Medulla oblongata (tissue), 1 donor: ENCODE data around the gene HECTD4.
"Not testable (repeated sequence)": the region's sequence is repeated elsewhere in the genome, so short reads cannot be mapped to it uniquely, and the experiment has no call there.

Source experiments
- DNase-seq: peaks from one replicate; pipeline ENCODE4 v3.0.0-alpha.2; 2015; ENCODE audit errors: extremely low spot score

The HECTD4 gene

GRCh38 chr12:112407683-112408082, 25.5 kb upstream of the HECTD4 start:
- DNase-seq, result not testable (repeated sequence)

- no peak for DNase-seq
Observed at GRCh38 chr12:112406519-112407488, 24.6 kb upstream of the HECTD4 start.

- DNase-seq, result no peak
Observed at GRCh38 chr12:112401903-112402498, 19.8 kb upstream of the HECTD4 start.

GRCh38 chr12:112401054-112401453, 18.8 kb upstream of the HECTD4 start:
- no peak for DNase-seq

- DNase-seq, result no peak
Observed at GRCh38 chr12:112393328-112393727, 11.1 kb upstream of the HECTD4 start.

- DNase-seq, result not testable (repeated sequence)
Observed at GRCh38 chr12:112389922-112390654, 7.9 kb upstream of the HECTD4 start.

GRCh38 chr12:112389228-112389627, 7.0 kb upstream of the HECTD4 start:
- no peak for DNase-seq

- no peak for DNase-seq
Observed at GRCh38 chr12:112386726-112387125, 4.5 kb upstream of the HECTD4 start.

GRCh38 chr12:112382866-112383265, 635 bp upstream of the HECTD4 start:
- no peak for DNase-seq

GRCh38 chr12:112381406-112381882, 787 bp downstream of the HECTD4 start:
- no peak for DNase-seq

- peak; percentile 21 for DNase-seq
Observed at GRCh38 chr12:112380663-112381405, 1.4 kb downstream of the HECTD4 start.

- DNase-seq, result no peak
Observed at GRCh38 chr12:112375105-112375504, 7.1 kb downstream of the HECTD4 start.

- DNase-seq, result no peak
Observed at GRCh38 chr12:112374166-112374740, 8.0 kb downstream of the HECTD4 start.

- no peak for DNase-seq
Observed at GRCh38 chr12:112370868-112371510, 11.2 kb downstream of the HECTD4 start.

- no peak for DNase-seq
Observed at GRCh38 chr12:112370199-112370598, 12.0 kb downstream of the HECTD4 start.

- DNase-seq, result peak; percentile 8
Observed at GRCh38 chr12:112368856-112369255, 13.4 kb downstream of the HECTD4 start.

- DNase-seq, result no peak
Observed at GRCh38 chr12:112367965-112368364, 14.3 kb downstream of the HECTD4 start.

- DNase-seq, result no peak
Observed at GRCh38 chr12:112362310-112362709, 19.9 kb downstream of the HECTD4 start.

GRCh38 chr12:112361271-112361670, 21.0 kb downstream of the HECTD4 start:
- DNase-seq, result no peak

- DNase-seq, result no peak
Observed at GRCh38 chr12:112359290-112359689, 22.9 kb downstream of the HECTD4 start.

- DNase-seq, result no peak
Observed at GRCh38 chr12:112357214-112357613, 25.0 kb downstream of the HECTD4 start.
